Osteocyte (in vitro differentiated cells): ENCODE measurements around the gene MNDA. TPM values are rescaled to one million over a fixed set of nuclear protein-coding genes. Genes with fewer than 3 reads are reported as not detected.
"Not testable (repeated sequence)": the region's sequence is repeated elsewhere in the genome, so short reads cannot be mapped to it uniquely, and the experiment has no call there.

Source experiments
- DNase-seq: peaks from one replicate; pipeline ENCODE4 v3.0.0; 2021; ENCODE audit warnings: mixed read lengths; ENCODE audit not compliant: unreplicated experiment; ENCODE audit errors: extremely low spot score
- H3K27ac Mint-ChIP-seq: one replicate; pipeline ENCODE4 v1.8.0; 2021; ENCODE audit warnings: mild to moderate bottlenecking, mixed read lengths; ENCODE audit not compliant: unreplicated experiment
- H3K27me3 Mint-ChIP-seq: one replicate; pipeline ENCODE4 v1.8.0; 2021; ENCODE audit warnings: mixed read lengths; ENCODE audit not compliant: unreplicated experiment
- H3K36me3 Mint-ChIP-seq: one replicate; pipeline ENCODE4 v1.8.0; 2021; ENCODE audit warnings: mixed read lengths; ENCODE audit not compliant: unreplicated experiment
- H3K4me1 Mint-ChIP-seq: one replicate; pipeline ENCODE4 v1.8.0; 2021; ENCODE audit warnings: mixed read lengths; ENCODE audit not compliant: unreplicated experiment
- H3K4me3 Mint-ChIP-seq: one replicate; pipeline ENCODE4 v1.8.0; 2021; ENCODE audit warnings: mild to moderate bottlenecking, moderate library complexity, mixed read lengths; ENCODE audit not compliant: unreplicated experiment
- H3K9me3 Mint-ChIP-seq: one replicate; pipeline ENCODE4 v1.8.0; 2021; ENCODE audit warnings: mixed read lengths; ENCODE audit not compliant: unreplicated experiment
- total RNA-seq: library from RNA; stranded (reverse); gene quantifications from 2 replicates; pipeline ENCODE4 v1.2.1, GENCODE V29; 2021
- TF ChIP-seq, protein P1 (sequence below): fragments of 200-600 bp; sonication (generic); IDR thresholded peaks from 2 replicates; pipeline ENCODE4 v1.5.0; 2021; ENCODE audit warnings: antibody characterized with exemption, mild to moderate bottlenecking, moderate library complexity

Gene MNDA
- total RNA-seq, 1 donor from 2014 or later, result not detected

DNA sequence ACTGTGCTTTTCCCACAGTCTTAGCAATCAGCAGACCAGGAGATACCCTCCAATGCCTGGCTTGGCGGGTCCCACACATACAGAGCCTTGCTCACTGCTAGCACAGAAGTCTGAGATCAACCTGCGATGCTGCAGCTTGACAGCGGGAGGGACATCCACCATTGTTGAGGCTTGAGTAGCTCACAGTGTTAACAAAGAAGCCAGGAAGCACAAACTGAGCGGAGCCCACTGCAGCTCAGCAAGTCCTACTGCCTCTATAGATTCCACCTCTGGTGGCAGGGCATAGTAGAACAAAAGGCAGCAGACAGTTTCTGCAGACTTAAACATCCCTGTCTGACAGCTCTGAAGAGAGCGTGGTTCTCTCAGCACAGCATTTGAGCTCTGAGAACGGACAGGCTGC, 33.4 kb downstream of the MNDA start:
- Mint-ChIP-seq H3K9me3 (peaks cover 13% of the 10 kb centered on the region), H3K27ac (no peak overlapping the region), H3K27me3 (no peaks in the 10 kb centered on the region), H3K4me3 (no peak overlapping the region), H3K4me1 (no peaks in the 10 kb centered on the region), H3K36me3 (no peaks in the 10 kb centered on the region)
- TF ChIP-seq, protein P1, sequence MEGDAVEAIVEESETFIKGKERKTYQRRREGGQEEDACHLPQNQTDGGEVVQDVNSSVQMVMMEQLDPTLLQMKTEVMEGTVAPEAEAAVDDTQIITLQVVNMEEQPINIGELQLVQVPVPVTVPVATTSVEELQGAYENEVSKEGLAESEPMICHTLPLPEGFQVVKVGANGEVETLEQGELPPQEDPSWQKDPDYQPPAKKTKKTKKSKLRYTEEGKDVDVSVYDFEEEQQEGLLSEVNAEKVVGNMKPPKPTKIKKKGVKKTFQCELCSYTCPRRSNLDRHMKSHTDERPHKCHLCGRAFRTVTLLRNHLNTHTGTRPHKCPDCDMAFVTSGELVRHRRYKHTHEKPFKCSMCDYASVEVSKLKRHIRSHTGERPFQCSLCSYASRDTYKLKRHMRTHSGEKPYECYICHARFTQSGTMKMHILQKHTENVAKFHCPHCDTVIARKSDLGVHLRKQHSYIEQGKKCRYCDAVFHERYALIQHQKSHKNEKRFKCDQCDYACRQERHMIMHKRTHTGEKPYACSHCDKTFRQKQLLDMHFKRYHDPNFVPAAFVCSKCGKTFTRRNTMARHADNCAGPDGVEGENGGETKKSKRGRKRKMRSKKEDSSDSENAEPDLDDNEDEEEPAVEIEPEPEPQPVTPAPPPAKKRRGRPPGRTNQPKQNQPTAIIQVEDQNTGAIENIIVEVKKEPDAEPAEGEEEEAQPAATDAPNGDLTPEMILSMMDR, result no peak
- no peak for DNase-seq

DNA sequence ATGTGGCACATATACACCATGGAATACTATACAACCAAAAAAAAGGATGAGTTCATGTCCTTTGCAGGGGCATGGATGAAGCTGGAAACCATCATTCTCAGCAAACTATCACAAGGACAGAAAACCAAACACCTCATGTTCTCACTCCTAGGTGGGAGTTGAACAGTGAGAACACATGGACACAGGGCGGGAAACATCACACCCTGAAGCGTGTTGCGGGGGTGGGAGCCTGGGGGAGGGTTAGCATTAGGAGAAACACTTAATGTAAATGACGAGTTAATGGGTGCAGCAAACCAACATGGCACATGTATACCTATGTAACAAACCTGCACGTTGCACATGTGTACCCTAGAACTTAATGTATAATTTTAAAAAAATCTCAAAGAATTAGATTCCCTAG, 39.3 kb downstream of the MNDA start:
- not testable (repeated sequence) for H3K9me3 Mint-ChIP-seq, H3K4me3 Mint-ChIP-seq, H3K27me3 Mint-ChIP-seq, DNase-seq, H3K27ac Mint-ChIP-seq, H3K36me3 Mint-ChIP-seq, H3K4me1 Mint-ChIP-seq

DNA sequence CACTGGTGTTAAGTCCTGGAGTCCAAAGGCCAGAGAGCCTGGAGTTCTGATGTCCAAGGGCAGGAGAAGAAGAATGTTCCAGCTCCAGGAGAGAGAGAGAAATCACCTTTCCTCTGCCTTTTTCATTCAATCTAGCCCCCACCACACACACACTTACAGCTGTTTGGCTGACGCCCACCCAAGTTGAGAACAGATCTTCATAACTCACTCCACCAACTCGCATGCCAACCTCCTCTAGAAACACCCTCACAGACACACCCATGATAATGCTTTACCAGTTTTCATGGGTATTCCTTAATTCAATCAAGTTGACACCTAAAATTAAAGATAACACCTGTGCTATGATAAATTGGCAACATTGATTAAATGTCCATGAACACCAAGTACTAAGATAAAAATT, 42.0 kb downstream of the MNDA start:
- DNase-seq, result no peak
- Mint-ChIP-seq H3K27ac (no peak overlapping the region), H3K9me3 (peaks cover 3% of the 10 kb centered on the region), H3K36me3 (no peaks in the 10 kb centered on the region), H3K4me3 (no peak overlapping the region), H3K4me1 (no peaks in the 10 kb centered on the region), H3K27me3 (no peaks in the 10 kb centered on the region)
- TF ChIP-seq, protein P1, result no peak

DNA sequence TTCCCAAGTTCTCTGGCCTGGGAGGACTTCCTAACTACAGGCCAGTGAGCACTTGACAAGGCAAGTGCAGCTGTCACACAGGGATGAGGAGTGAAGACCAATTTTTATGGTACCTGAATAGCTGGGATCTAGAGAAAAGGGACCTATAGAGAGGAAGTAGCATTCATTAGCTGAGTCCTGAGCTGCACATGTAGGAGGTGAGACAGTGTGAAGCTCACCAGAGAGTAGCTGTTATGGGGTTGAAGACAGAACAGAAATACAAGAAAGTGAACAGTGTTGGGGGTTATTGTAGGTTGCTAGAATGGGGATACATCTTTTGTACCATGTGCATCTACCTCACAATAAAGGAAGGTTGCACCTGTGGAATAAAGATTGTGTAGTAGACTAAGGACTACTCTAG, 62.5 kb downstream of the MNDA start:
- Mint-ChIP-seq H3K27me3 (no peaks in the 10 kb centered on the region), H3K4me1 (no peaks in the 10 kb centered on the region), H3K36me3 (no peaks in the 10 kb centered on the region), H3K4me3 (no peak overlapping the region), H3K9me3 (no peaks in the 10 kb centered on the region), H3K27ac (no peak overlapping the region)
- no peak for DNase-seq
- TF ChIP-seq, protein P1, result no peak

DNA sequence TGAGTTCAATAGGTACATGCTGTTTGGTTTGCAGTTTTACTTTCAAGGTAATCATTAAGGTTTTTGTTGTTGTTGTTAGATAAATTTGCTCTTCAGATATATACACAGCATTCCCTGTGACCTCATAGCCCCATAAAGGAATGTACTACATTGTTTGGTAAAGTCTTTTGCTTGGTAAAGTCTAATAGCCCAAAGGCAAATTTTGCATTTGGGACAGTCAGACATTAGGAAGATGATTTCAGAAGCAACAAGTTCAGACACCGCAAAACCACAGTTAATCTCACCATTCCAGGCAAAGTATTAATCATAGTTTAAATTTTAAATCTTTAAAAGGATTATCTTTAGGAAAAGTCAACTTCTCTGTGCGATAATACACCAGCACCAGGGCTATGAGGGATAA, 67.6 kb downstream of the MNDA start:
- TF ChIP-seq, protein P1, result no peak
- Mint-ChIP-seq H3K4me1 (no peaks in the 10 kb centered on the region), H3K27ac (no peak overlapping the region), H3K9me3 (no peaks in the 10 kb centered on the region), H3K27me3 (no peaks in the 10 kb centered on the region), H3K4me3 (no peak overlapping the region), H3K36me3 (no peaks in the 10 kb centered on the region)
- DNase-seq, result no peak

Other genes with a start within 250 kb of the MNDA start
- not detected in 2 replicates for gene OR10Z1, start 226.1 kb upstream of the MNDA start, total RNA-seq
- gene SPTA1, start 144.6 kb upstream of the MNDA start, total RNA-seq, result not detected in 2 replicates
- not detected in 2 replicates for gene OR6K2, start 130.7 kb upstream of the MNDA start, total RNA-seq
- not detected in 2 replicates for gene OR6K3, start 110.6 kb upstream of the MNDA start, total RNA-seq
- gene OR6K6, start 76.6 kb upstream of the MNDA start, total RNA-seq, result not detected in 2 replicates
- not detected in 2 replicates for gene OR6N1, start 59.2 kb upstream of the MNDA start, total RNA-seq
- not detected in 2 replicates for gene OR6N2, start 50.1 kb upstream of the MNDA start, total RNA-seq
- not detected in 2 replicates for gene PYHIN1, start 100.2 kb downstream of the MNDA start, total RNA-seq
- gene IFI16, start 178.6 kb downstream of the MNDA start, total RNA-seq, result 62.4 and 65.9 TPM in 2 replicates
- gene AIM2, start 245.4 kb downstream of the MNDA start, total RNA-seq, result not detected in 2 replicates